ENCODE measurements around the gene VMAC.

The VMAC gene

DNA sequence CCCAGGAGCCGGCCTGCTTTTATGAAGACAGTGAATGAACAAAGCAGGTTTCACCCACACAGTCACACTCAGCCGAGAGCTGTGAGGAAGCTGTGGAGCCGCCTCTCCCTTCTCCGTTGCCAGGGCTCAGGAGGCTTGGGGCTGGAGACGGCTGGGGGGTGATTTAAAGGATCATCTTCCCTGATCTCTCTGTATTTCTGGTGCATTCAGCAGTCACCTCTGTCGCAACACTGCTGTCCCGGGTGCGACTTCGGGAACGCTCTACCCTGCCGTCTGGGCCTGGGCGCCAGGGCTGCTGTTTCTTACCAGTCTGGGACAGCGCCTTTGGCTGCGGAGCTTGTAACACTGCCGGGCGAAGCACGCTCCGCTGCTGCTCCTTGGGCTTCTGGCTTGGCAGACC, 27.5 kb downstream of the VMAC start:
- no peak for DNase-seq

DNA sequence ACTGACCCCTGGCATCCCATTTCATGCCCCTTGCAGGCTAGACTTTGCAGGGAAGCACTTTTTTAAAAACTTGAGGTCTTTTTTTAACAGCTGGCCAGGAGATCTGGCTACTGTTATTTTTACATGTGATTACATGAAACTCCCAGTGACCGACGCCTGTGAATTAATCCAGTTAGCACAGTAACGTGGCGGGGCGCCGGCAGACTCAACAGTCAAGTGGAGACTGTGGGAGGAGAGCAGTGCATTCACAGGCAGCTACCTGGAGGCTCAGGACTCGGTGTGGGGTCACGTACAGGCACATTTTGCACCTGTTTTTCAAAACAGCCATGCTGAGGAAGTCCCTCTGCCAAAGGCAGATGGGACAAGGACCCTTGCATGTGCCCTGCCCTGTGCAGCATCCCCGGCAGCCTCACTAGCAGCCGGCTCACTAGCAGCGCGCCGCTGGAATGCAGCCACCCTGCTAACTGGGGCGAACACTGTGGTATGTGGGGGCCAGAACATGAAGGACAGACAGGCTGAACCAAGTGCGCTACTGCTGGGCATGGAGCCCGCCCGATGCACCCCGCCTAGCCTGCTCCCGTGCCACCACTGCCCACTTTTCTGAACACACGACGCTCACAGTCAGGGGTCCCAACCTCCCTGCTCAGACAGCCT, 28.1 kb downstream of the VMAC start:
- DNase-seq, result no peak

- no peak for DNase-seq
Measured at GRCh38 chr19:5933391-5934068, 28.9 kb downstream of the VMAC start.

GRCh38 chr19:5934069-5934401, 29.4 kb downstream of the VMAC start:
- DNase-seq, result no peak

DNA sequence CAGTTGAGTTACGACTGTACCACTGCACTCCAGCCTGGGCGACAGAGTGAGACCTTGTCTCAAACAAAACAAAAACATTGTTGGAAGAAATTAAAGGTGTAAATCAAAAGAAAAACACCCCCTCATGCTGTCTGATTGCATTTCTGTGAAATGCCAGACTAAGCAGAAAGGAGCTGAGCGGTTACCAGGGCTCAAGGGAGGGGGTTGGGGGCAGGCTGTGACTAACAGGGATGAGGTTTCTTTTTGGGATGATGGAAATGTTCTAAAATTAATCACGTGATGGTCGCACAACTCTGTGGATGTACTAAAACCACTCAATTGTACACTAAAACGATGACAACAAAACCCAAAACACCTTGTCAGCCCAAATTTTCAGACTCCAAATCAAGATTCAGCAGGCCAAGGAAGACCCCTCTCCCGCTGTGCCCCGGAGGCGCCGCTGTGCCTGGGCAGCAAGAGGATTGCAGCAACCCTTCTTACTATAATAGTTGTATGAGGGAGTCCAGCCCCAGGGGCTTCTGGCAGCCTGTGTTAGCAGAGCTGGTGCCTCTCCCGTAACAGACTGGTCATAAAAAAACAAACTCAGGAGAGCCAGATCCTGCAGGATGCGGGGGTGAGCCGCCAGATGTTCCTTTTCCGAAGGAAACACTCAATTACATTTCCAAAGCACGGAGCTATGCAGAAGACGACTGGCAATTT, 30.3 kb downstream of the VMAC start:
- no peak for DNase-seq

- no peak for DNase-seq
Measured at GRCh38 chr19:5935473-5936291, 31.0 kb downstream of the VMAC start.

GRCh38 chr19:5936292-5936592, 31.6 kb downstream of the VMAC start:
- DNase-seq, result no peak

- DNase-seq, result no peak
Measured at GRCh38 chr19:5937550-5937949, 32.9 kb downstream of the VMAC start.

- DNase-seq, result no peak
Measured at GRCh38 chr19:5940260-5941208, 35.9 kb downstream of the VMAC start.

DNA sequence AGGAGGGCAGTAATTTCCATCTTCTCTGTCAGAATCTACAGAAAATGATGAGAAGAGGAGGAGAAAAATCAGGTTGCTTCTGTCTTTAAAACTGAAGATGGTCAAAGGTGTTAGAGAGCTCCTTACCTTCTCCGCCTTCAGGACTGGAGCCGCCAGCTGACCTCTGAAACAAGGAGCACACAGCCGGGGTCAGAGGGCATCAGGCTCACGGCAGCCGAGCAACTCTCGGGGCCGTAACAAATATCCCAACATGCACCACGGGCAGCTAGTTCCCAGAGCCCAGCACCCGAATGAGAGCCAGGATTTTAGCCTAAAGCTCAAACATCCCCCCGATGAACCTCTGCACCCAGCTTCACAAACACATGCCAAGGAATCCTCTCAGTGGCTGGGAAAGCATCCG, 37.0 kb downstream of the VMAC start:
- no peak for DNase-seq

DNA sequence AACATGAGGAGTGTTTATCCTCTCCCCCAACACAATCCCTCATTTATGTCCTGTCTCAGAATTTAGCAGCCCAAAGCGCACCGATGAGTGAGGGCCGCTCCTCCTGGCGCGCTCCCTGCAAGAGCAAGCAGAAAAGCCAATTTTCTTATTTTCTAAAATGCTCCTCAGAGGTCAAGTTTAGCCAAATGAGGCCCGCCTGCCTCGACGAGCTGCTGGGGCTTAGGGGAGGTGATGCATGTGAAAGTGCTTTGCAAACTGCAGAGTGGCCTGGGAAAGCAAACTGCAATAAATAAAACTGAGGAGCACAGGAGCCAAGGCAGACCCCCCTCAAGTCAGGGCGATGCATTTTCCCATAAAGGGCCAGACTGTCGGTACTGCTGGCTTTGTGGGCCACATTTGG, 38.4 kb downstream of the VMAC start:
- DNase-seq, result no peak

GRCh38 chr19:5943623-5944022, 39.0 kb downstream of the VMAC start:
- no peak for DNase-seq

DNA sequence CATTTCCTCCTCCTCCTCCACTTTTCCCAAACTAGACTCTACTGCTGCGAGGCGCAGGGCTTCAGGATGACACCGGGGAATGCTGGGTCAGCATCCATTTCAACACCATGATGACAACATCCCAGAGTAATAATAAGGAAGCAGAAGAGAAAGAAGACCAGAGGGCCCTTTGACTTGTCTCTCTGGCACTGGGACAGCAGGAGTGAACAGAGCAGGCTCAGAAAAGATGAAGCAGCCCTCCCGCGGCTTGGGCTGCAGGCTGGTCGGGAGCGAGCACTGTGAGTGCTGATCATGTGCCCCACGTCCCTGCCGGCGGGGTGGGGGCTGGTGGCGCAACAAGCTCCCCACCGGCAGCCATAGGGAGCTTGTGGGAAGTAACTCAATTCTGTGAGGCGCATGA, 42.8 kb downstream of the VMAC start:
- no peak for DNase-seq

- DNase-seq, result no peak
Measured at GRCh38 chr19:5948752-5949564, 44.3 kb downstream of the VMAC start.

DNA sequence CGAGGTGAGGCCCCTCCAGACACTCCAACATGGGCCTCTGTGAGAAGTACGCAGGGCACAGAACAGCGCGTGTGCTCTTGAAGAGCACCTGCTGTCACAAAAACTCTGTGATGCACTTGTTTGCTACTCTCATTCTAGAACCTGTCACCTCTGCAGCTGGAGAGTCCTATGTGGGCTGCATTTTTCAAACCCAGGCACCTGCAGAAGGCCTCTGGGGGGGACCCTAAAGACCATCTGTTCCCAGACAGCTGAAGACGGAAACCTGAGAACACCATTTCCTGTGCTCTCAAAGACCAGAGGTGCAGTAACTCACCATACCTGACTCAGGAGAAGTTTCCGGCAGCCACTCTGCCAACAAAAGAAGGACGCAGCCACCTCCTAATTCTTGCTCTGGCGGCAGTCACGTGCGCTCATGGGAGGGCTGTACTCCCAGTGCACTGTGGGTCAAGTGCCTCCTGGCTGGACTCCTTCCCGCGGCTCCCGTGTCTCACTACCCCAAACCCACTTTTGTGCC, 45.2 kb downstream of the VMAC start:
- DNase-seq, result peak; percentile 79

DNA sequence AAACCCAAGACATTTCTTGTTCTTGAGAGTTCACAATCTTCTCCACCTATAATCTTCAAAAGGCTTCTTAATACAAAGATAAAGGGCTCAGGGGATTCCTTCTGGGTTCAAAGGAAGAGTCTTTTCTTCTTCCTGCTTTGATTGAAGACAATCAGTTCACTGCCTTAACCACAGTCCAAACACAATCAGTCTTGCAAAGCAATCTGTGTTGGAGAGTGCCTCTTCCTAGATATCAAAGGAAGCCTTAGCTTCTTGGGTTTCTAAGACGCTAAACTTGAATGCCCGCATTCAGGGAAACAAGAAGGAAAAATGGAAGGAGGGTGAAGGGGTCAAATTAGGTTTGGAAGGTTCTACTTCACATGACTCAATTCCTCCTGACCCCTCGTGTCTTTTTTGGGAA, 46.1 kb downstream of the VMAC start:
- DNase-seq, result no peak

GRCh38 chr19:5951338-5951861, 46.7 kb downstream of the VMAC start:
- DNase-seq, result no peak

DNA sequence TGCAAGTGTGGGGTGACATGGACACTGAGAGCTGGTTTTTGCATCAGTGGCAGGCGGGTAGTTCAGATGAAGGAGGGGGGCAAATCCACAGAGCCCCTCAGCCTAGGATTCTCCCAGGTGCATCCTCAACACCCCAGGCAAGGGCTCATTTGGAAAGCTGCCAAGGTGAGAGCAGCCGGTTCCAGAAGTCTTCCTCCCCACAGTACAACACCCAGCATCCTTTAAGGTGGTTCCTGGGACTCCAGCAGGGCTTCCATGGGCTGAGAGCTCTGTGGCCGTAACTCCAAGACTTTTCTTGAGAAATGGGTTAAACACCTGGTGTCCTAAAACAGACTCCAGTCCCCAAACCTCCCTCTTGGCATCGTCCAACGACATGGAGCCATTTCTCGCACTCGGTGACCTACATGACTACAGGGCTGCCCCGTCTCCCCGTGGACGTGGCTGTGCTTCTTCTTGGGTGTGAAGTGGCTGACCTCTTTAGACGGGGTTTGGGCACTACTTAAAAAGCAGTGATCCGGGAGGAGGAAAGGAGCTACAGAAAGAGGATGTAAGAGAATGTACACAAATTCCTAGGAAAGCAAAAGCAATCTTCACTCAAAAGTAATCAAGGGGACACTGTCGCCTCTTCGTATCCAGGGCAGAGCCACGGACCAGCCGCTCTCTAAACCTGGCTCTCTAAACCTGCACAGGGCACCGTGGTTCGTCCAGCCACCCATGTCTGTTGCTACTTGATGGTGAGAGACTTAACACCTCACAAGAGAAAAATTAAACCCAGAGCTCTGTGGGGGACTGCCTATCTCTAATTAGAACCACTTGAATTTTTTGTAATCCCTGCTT, 47.7 kb downstream of the VMAC start:
- no peak for DNase-seq

GRCh38 chr19:5953030-5953589, 48.4 kb downstream of the VMAC start:
- DNase-seq, result no peak

GRCh38 chr19:5953680-5954213, 49.1 kb downstream of the VMAC start:
- DNase-seq, result no peak
